ENCODE results near the gene KIAA1671.

The KIAA1671 gene

GRCh38 chr22:25205847-25206246 is 253.3 kb downstream of the KIAA1671 start:
- Histone ChIP-seq H3K36me3 (ENCODE audit: insufficient read depth, low read length) (no peaks in the 10 kb centered on the region), H2AFZ (ENCODE audit: low read length) (no peak overlapping the region), H3F3A (ENCODE audit: insufficient read depth, low read length) (no peaks in the 10 kb centered on the region), H4K20me1 (ENCODE audit: insufficient read depth, low read length) (no peaks in the 10 kb centered on the region), H3K27me3 (ENCODE audit: insufficient read depth, low read length) (no peaks in the 10 kb centered on the region), H3K79me2 (ENCODE audit: insufficient read depth, low read length) (no peaks in the 10 kb centered on the region), H3K9ac (ENCODE audit: low read length) (no peak overlapping the region), H3K4me3 (ENCODE audit: low read depth, low read length, poor library complexity, severe bottlenecking) (no peak overlapping the region), H3K4me1 (ENCODE audit: insufficient read depth, low read length, severe bottlenecking) (no peaks in the 10 kb centered on the region), H3K4me2 (ENCODE audit: low read length) (no peak overlapping the region), H3K9me2 (ENCODE audit: low read depth, low read length) (no peaks in the 10 kb centered on the region), H3K27ac (ENCODE audit: low read depth, low read length, poor library complexity, severe bottlenecking) (no peak overlapping the region), H3K9me3 (ENCODE audit: low read length) (no peaks in the 10 kb centered on the region)
- TF ChIP-seq CTCF (IDR thresholded peaks at IDR 0.05; ENCODE audit: low read length) (no peak), EZH2 (IDR thresholded peaks at IDR 0.05; ENCODE audit: borderline replicate concordance, low read length) (no peak)

- Histone ChIP-seq H3K9me3 (ENCODE audit: low read length) (no peaks in the 10 kb centered on the region), H3K4me2 (ENCODE audit: low read length) (no peak overlapping the region), H3K4me3 (ENCODE audit: low read depth, low read length, poor library complexity, severe bottlenecking) (no peak overlapping the region), H3F3A (ENCODE audit: insufficient read depth, low read length) (no peaks in the 10 kb centered on the region), H3K36me3 (ENCODE audit: insufficient read depth, low read length) (no peaks in the 10 kb centered on the region), H3K9me2 (ENCODE audit: low read depth, low read length) (no peaks in the 10 kb centered on the region), H3K4me1 (ENCODE audit: insufficient read depth, low read length, severe bottlenecking) (no peaks in the 10 kb centered on the region), H3K27ac (ENCODE audit: low read depth, low read length, poor library complexity, severe bottlenecking) (no peak overlapping the region), H4K20me1 (ENCODE audit: insufficient read depth, low read length) (no peaks in the 10 kb centered on the region), H3K9ac (ENCODE audit: low read length) (no peak overlapping the region), H3K27me3 (ENCODE audit: insufficient read depth, low read length) (no peaks in the 10 kb centered on the region), H2AFZ (ENCODE audit: low read length) (no peak overlapping the region), H3K79me2 (ENCODE audit: insufficient read depth, low read length) (no peaks in the 10 kb centered on the region)
- no peak for TF ChIP-seq CTCF (IDR thresholded peaks at IDR 0.05; ENCODE audit: low read length)
- TF ChIP-seq EZH2 (IDR thresholded peaks at IDR 0.05; ENCODE audit: borderline replicate concordance, low read length): no peak
Measured at GRCh38 chr22:25206998-25207397, 254.5 kb downstream of the KIAA1671 start.

GRCh38 chr22:25207553-25208157 is 255.1 kb downstream of the KIAA1671 start:
- no peaks in the 10 kb centered on the region for H3K27me3 ChIP-seq (ENCODE audit: insufficient read depth, low read length)
- H3K4me3 ChIP-seq (ENCODE audit: low read depth, low read length, poor library complexity, severe bottlenecking): no peak overlapping the region
- H3K27ac ChIP-seq (ENCODE audit: low read depth, low read length, poor library complexity, severe bottlenecking): no peak overlapping the region
- no peaks in the 10 kb centered on the region for H3K4me1 ChIP-seq (ENCODE audit: insufficient read depth, low read length, severe bottlenecking)
- no peak for TF ChIP-seq CTCF (IDR thresholded peaks at IDR 0.05; ENCODE audit: low read length)
- TF ChIP-seq EZH2 (IDR thresholded peaks at IDR 0.05; ENCODE audit: borderline replicate concordance, low read length): no peak
- H3K9me2 ChIP-seq (ENCODE audit: low read depth, low read length): no peaks in the 10 kb centered on the region
- H3K36me3 ChIP-seq (ENCODE audit: insufficient read depth, low read length): no peaks in the 10 kb centered on the region
- no peaks in the 10 kb centered on the region for H3F3A ChIP-seq (ENCODE audit: insufficient read depth, low read length)
- H4K20me1 ChIP-seq (ENCODE audit: insufficient read depth, low read length): no peaks in the 10 kb centered on the region
- no peaks in the 10 kb centered on the region for H3K79me2 ChIP-seq (ENCODE audit: insufficient read depth, low read length)
- no peak overlapping the region for H3K4me2 ChIP-seq (ENCODE audit: low read length)
- H3K9me3 ChIP-seq (ENCODE audit: low read length): no peaks in the 10 kb centered on the region
- no peak overlapping the region for H3K9ac ChIP-seq (ENCODE audit: low read length)
- H2AFZ ChIP-seq (ENCODE audit: low read length): no peak overlapping the region
